Fibroblast of lung (primary cell): ENCODE results near the gene ELMO1.

Source experiments
- CTCF ChIP-seq, 2 donors: IDR thresholded peaks in 1 of 2; conservative IDR thresholded peaks in 1 of 2; 1 replicate in 1 of 2; 2 replicates in 1 of 2; pipeline ENCODE4 v1.5.1; 2011 to 2012; ENCODE audit warnings: low read length in 2 of 2, control low read depth in 1 of 2, inconsistent platforms in 1 of 2, low read depth in 1 of 2, mild to moderate bottlenecking in 1 of 2
- EZH2 ChIP-seq: IDR thresholded peaks from 2 replicates; pipeline ENCODE4 v1.5.1; 2012; ENCODE audit warnings: low read length, control low read depth, mild to moderate bottlenecking; ENCODE audit errors: missing control alignments

GRCh38 chr7:37362802-37363201 lies 85.9 kb downstream of the ELMO1 start:
- TF ChIP-seq CTCF (conservative IDR thresholded peaks at IDR 0.05 in 1 of 2, IDR thresholded peaks at IDR 0.05 in 1 of 2; ENCODE audit: low read depth in 1 of 2, low read length in 2 of 2) (no peak), EZH2 (no peak)
